ENCODE measurements around the gene CRY1. TPM values are rescaled to one million over a fixed set of nuclear protein-coding genes. Genes with fewer than 3 reads are reported as not detected.

The CRY1 gene
- total RNA-seq, 2 experiments from 2014 or later: 26.6 to 27.8 TPM

DNA sequence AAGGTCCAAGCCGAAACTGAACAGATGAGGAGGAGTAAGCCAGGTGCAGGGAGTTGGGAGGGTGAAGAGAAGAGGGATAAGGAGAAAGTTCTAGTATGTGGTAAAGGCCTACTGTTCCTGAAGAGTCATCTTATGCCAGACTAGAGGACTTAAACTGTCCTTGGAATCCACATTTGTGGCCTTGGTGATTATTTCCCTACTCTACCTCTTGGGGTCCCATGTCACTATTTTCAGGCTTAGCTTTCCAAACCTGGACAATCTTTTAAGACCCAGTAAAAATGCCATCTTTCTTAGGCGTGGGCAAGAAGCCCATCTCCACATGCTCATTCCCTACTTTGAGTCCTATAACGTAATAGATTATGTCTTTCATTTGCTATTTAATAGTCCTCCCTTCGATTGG is 40.1 kb upstream of the CRY1 start:
- no peak for DNase-seq
- peaks cover 4% of the 10 kb centered on the region for H3K4me1 Mint-ChIP-seq (ENCODE audit: low read depth)
- ChIA-PET CTCF (interaction anchor here (0.7 to 8.1 kb wide), 14 partner anchors 8 to 476 kb away, joined by 3 to 134 read pairs (median 4); no protein-coding TSS in a partner anchor), POLR2A (interaction anchor here (0.6 kb wide), 1 partner anchor 400 kb away, joined by 4 read pairs; no protein-coding TSS in a partner anchor)
- TF ChIP-seq, protein P1, sequence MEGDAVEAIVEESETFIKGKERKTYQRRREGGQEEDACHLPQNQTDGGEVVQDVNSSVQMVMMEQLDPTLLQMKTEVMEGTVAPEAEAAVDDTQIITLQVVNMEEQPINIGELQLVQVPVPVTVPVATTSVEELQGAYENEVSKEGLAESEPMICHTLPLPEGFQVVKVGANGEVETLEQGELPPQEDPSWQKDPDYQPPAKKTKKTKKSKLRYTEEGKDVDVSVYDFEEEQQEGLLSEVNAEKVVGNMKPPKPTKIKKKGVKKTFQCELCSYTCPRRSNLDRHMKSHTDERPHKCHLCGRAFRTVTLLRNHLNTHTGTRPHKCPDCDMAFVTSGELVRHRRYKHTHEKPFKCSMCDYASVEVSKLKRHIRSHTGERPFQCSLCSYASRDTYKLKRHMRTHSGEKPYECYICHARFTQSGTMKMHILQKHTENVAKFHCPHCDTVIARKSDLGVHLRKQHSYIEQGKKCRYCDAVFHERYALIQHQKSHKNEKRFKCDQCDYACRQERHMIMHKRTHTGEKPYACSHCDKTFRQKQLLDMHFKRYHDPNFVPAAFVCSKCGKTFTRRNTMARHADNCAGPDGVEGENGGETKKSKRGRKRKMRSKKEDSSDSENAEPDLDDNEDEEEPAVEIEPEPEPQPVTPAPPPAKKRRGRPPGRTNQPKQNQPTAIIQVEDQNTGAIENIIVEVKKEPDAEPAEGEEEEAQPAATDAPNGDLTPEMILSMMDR (IDR thresholded peaks at IDR 0.05): no peak
- intact Hi-C loops (cut with micrococcal nuclease): loop anchor here (2.0 kb wide), 2 partner anchors 269 to 473 kb away; no protein-coding TSS in a partner anchor
- H3K36me3 Mint-ChIP-seq (ENCODE audit: low read depth): no peaks in the 10 kb centered on the region
- no peaks in the 10 kb centered on the region for H3K27me3 Mint-ChIP-seq
- no peak overlapping the region for H3K27ac Mint-ChIP-seq
- H3K9me3 Mint-ChIP-seq: no peaks in the 10 kb centered on the region
- no peak overlapping the region for H3K4me3 Mint-ChIP-seq
- no peak for ATAC-seq

DNA sequence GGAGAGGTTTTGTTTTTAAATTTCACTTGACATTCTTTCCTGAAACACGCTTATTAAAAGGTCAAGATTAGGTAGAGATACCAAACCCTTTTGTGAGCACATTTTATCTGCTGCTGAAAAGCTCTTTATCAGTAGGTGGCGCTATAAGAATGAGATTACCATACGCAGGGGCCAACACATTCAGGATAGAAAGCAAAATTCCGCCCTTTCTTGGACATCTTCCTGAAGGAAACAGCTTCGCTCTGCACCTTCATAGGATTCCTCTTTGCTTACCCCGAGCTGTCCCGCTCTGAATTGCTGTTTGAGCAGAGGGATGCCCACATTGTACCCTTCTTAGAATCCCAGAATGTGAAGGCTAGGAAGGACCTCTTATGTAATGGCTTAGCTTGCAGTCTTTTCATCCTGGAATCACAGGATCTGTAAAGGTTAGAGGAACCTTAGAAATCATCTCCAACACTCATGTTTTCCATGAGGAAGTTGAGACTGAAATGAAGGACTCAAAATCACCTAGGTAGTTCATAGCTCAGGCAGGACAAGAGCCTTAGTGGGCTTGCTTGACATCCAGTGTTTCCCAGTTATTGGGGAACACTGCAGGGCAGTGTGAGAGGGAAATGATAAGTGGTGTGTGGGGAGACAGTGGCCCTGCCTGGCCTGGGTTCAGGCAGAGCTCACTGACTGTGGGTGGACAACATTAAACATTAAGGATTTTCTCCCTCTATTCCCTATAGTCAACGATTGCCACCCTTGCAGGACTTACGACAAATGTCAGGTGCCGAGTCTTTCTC is 38.7 kb upstream of the CRY1 start:
- DNase-seq (peak; percentile 17), ATAC-seq (peak; percentile 48)
- no peak overlapping the region for H3K4me3 Mint-ChIP-seq
- intact Hi-C loops (cut with micrococcal nuclease): loop anchor here (2.0 kb wide), 2 partner anchors 271 to 475 kb away; no protein-coding TSS in a partner anchor
- ChIA-PET POLR2A (no interaction called here), CTCF (interaction anchor here (0.6 to 10.9 kb wide), 91 partner anchors 9 to 753 kb away, joined by 3 to 235 read pairs (median 4); partner anchors contain the start of gene CRY1)
- H3K4me1 Mint-ChIP-seq (ENCODE audit: low read depth): peaks cover 4% of the 10 kb centered on the region
- no peaks in the 10 kb centered on the region for H3K36me3 Mint-ChIP-seq (ENCODE audit: low read depth)
- no peak overlapping the region for H3K27ac Mint-ChIP-seq
- no peaks in the 10 kb centered on the region for H3K27me3 Mint-ChIP-seq
- H3K9me3 Mint-ChIP-seq: no peaks in the 10 kb centered on the region
- TF ChIP-seq, protein P1 (IDR thresholded peaks at IDR 0.05): peak; percentile 85

DNA sequence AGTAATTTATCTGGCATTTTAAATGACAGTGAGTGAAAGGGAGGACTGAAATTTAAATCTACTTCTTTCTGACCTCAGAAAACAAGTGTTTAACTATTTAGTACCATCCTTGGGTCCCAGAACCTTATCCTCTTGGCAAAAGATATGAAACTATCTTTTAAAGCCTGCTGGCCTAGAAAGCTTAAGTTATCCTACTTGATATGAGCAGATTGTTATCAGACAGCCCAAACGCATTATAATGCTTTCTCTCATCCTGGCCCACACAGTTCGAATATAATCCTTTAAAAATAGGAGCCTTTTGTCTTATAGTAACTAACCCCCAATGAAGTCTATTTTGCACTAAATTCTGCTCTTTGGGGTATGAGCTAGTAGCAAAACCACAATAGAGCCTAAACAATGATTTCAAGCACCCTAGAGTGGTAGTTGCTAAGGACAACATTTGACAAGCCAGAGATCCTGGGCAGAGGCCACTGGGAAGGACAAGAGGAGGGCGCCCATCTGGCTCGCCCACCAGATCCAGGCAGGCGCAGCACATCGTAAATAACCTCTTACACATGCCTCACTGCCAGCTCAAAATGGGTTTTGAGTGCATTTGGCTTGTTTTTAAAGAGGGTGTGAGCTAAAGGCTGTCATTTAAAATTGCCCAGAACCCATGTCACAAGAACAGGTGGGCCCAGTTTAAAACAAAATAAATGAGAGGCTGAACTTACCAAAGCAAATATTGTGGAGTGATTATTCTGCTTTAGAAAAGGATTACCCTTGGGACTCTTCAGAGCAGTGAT is 37.7 kb upstream of the CRY1 start:
- TF ChIP-seq, protein P1 (IDR thresholded peaks at IDR 0.05): no peak
- intact Hi-C loops (cut with micrococcal nuclease): no loop called here
- DNase-seq (no peak), ATAC-seq (no peak)
- no peaks in the 10 kb centered on the region for H3K27me3 Mint-ChIP-seq
- CTCF ChIA-PET: interaction anchor here (0.6 to 10.9 kb wide), 73 partner anchors 8 to 754 kb away, joined by 3 to 235 read pairs (median 4); no protein-coding TSS in a partner anchor
- POLR2A ChIA-PET: interaction anchor here (0.6 kb wide), 1 partner anchor 12 kb away, joined by 3 read pairs; no protein-coding TSS in a partner anchor
- H3K4me3 Mint-ChIP-seq: no peak overlapping the region
- no peaks in the 10 kb centered on the region for H3K36me3 Mint-ChIP-seq (ENCODE audit: low read depth)
- peaks cover 4% of the 10 kb centered on the region for H3K4me1 Mint-ChIP-seq (ENCODE audit: low read depth)
- H3K9me3 Mint-ChIP-seq: no peaks in the 10 kb centered on the region
- H3K27ac Mint-ChIP-seq: no peak overlapping the region

GRCh38 chr12:107129315-107129930 is 36.1 kb upstream of the CRY1 start:
- CTCF ChIA-PET: interaction anchor here (1.5 to 10.9 kb wide), 6 partner anchors 14 to 482 kb away, joined by 3 to 235 read pairs (median 56); no protein-coding TSS in a partner anchor
- ATAC-seq: no peak

More at GRCh38 chr12:107129315-107129930, 36.1 kb upstream of the CRY1 start:
- Mint-ChIP-seq H3K27me3 (no peaks in the 10 kb centered on the region), H3K9me3 (no peaks in the 10 kb centered on the region), H3K36me3 (ENCODE audit: low read depth) (no peaks in the 10 kb centered on the region), H3K4me1 (ENCODE audit: low read depth) (peaks cover 2% of the 10 kb centered on the region), H3K27ac (no peak overlapping the region), H3K4me3 (no peak overlapping the region)
- POLR2A ChIA-PET: no interaction called here
- DNase-seq: no peak
- intact Hi-C loops (cut with micrococcal nuclease): no loop called here
- TF ChIP-seq, protein P1 (IDR thresholded peaks at IDR 0.05): no peak

All from activated CD8-positive, alpha-beta T cell treated with anti-CD3 and anti-CD28 coated beads for 36 hours (primary cell).